HG03520 (cell line): ENCODE data around the gene PKNOX1.
A peak's percentile ranks its signal among the peaks of the same experiment; 100 is the strongest.
"Not testable (repeated sequence)": the region's sequence is repeated elsewhere in the genome, so short reads cannot be mapped to it uniquely, and the experiment has no call there.

ENCODE experiments used
- ATAC-seq: cut with Tn5 transposase; IDR thresholded peaks from one replicate; pipeline ENCODE4 v1.9.1; 2021; ENCODE audit warnings: mild to moderate bottlenecking, moderate library complexity; ENCODE audit not compliant: unreplicated experiment

Gene PKNOX1, protein sequence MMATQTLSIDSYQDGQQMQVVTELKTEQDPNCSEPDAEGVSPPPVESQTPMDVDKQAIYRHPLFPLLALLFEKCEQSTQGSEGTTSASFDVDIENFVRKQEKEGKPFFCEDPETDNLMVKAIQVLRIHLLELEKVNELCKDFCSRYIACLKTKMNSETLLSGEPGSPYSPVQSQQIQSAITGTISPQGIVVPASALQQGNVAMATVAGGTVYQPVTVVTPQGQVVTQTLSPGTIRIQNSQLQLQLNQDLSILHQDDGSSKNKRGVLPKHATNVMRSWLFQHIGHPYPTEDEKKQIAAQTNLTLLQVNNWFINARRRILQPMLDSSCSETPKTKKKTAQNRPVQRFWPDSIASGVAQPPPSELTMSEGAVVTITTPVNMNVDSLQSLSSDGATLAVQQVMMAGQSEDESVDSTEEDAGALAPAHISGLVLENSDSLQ

DNA sequence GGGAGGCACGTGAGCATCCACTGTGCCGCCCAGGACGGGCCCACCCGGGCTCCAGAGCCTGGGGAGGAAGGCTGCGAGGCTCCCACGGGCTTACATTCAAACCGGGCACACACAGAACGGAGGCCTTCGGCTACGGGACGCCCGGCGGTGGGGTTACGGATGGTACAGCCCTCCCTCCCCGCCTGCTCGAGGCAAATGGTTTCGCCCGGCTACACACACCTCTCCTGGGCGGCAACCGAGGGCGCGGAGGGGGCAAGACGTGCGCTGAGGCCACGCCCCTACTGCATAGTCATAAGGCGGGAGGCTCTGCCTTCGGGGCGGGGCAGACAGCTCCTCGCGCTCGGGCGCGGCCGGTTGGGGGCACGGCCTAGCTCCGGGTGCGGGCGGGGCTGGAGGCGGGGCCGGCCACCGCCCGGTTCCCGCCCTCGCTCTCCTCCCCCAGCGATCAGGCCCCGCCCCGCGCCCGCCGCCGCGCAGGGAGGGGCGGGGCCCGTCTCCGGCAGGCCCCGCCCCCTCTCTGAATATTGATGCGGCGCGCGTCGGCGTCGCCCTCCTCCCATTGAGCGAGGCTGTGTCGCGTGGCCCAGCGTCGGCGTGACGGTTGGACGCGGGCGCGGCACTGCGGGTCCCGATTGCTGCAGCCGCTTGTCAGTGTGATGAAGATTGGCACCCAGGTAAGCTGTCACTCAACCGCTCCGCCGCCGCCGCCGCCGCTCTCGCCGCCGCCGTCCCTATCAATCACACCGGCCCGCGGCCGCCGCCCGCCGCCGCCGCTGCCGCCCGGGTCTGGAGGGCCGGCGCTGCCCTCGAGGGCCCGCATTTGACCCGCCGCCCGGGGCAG, at the start of gene PKNOX1:
Gene PKNOX1 (plus strand): TSS at position 572 of the 841 bp plus-strand sequence. CDS start 29,820 bp downstream, outside the sequence.
- peak; percentile 76 for ATAC-seq

DNA sequence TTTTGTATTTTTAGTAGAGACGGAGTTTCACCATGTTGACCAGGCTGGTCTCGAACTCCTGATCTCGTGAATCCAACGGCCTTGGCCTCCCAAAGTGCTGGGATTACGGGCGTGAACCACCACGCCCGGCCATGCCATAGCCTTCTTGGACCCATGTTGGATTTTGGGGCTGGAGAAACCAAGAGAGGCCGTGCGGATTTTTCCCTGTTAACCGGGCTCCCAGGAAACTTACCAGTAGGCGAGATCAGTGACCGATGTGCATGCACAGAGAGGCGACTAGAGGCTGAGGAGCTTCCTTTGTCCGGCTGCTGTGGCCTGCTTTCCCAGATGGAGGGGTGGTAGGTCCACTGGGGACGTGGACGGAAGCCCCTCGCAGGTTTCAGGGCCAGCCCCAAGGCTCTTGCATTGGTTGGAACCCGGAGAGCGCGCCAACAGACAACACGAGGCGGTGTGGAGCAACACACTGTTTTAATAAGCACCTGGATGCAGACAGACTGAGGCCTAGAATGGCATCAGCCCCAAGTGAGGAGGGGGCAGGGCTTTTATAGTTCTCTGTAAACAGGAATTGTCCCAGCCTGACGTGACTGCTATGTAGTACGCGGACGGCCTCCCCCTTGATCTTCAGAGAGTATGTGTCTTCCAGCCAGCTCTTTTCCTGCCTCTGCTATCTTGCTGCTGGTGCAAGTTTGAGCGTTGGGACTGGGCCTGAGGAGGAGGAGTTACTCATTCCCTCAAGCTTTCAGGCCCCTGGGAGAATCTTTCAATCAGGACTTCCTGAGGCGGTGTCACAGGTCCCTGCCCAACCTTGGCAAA, 49.0 kb upstream of the PKNOX1 start, which contains the start of gene ERVH48-1:
Gene ERVH48-1 (minus strand): TSS at position 517 of the 813 bp plus-strand sequence. CDS start 6,624 bp downstream, outside the sequence.
- no peak for ATAC-seq

DNA sequence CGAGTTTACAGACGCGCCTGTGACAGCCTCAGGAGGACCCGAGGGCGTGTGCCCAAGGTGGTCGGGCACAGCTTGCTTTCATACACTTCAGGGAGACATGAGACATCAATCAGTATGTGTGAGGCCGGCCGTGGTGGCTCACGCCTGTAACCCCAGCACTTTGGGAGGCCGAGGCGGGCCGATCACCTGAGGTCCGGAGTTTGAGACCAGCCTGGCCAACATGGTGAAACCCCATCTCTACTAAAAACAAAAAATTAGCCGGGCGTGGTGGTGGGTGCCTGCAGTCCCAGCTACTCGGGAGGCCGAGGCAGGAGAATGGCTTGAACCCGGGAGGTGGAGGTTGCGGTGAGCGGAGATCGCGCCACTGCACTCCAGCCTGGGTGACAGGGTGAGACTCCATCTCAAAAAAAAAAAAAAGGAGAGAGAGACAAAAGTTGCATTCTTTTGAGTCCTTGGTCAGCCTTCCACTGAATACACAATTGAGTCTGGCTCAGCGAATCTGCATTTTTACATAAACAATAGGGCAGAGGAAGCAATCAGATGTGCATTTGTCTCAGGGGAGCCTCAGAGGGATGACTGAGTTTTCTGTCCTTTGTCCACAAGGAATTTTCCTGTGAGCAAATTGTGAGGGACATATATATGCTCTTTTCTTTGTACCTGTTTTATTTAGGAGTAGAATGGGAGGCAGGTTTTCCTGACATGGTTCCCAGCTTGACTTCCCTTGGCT, 46.7 kb upstream of the PKNOX1 start:
- ATAC-seq = not testable (repeated sequence)

DNA sequence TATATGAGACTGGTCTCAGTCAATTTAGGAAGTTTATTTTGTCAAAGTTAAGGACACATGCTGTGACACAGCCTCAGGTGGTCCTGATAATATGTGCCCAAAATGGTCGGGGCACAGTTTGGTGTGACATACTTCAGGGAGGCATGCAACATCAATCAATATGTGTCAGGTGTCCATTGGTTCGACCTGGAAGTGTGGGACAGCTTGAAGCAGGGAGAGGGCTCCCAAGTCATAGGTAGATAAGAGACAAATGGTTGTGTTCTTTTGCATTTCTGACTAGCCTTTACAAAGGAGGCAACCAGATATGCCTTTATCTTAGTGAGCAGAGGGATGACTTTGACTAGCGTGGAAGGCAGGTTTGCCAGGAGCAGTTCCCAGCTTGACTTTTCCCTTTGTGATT, 44.4 kb upstream of the PKNOX1 start:
- ATAC-seq = no peak

DNA sequence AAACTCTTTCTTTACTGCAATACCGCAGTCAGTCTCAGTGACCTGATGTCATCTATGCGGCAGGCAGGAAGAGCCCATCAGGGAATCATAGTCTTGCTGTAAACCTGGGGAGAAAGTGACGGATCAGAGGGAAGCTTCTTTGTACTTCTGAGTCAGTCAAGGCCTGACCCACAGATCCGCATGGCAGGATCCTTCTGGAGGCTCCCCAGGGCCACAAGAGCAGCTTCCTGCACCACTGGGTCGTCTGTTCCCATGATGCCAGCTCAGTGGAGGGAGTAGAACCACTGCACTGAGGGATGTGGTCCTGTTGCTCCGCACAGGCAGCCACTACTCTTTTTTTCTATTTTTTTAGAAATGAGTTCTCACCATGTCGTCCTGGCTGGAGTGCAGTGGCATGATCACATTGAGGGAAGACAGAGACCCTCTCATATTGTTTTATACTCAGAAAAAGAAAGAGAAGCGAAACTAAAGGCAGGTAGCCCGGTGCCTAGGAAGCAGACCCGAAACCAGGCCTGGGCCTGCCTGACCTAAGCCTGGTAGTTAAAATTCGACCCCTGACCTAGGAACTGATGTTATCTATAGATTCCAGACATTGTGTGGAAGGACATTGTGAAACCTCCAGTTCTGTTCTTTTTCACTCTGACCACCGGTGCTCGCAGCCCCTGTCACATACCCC, 42.7 kb upstream of the PKNOX1 start:
- ATAC-seq = no peak

DNA sequence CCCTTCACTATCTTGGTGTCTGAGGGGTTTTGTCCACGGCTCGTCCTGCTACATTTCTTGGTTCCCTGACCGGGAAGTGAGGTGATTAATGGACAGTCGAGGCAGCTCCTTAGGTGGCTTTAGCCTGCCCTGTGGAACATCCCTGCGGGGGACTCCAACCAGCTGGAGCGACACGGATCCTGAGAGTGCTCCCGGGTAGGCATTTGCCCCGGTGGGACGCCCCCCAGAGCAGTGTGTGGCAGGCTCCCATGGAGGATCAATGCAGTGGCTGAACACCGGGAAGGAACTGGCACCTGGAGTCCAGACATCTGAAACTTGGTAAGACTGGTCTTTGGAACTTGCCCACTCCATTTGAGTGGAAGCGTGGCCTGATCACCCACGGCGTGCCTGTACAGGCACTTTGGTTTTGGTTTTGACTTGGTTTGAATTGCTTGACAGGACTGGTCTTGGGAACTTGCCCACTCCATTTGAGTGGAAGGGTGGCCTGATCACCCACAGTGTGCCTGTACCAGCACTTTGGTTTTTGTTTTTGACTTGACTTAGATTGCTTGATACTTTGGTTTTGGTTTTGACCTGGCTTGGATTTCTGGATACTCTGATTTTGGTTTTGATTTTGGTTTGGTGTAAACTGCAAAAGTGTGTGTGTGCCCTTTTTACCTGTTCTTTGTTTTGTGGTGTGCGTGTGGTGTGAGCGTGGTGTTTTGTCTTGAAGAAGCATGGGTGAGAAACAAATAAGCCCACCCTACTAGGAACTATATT, 41.8 kb upstream of the PKNOX1 start:
- ATAC-seq = not testable (repeated sequence)

DNA sequence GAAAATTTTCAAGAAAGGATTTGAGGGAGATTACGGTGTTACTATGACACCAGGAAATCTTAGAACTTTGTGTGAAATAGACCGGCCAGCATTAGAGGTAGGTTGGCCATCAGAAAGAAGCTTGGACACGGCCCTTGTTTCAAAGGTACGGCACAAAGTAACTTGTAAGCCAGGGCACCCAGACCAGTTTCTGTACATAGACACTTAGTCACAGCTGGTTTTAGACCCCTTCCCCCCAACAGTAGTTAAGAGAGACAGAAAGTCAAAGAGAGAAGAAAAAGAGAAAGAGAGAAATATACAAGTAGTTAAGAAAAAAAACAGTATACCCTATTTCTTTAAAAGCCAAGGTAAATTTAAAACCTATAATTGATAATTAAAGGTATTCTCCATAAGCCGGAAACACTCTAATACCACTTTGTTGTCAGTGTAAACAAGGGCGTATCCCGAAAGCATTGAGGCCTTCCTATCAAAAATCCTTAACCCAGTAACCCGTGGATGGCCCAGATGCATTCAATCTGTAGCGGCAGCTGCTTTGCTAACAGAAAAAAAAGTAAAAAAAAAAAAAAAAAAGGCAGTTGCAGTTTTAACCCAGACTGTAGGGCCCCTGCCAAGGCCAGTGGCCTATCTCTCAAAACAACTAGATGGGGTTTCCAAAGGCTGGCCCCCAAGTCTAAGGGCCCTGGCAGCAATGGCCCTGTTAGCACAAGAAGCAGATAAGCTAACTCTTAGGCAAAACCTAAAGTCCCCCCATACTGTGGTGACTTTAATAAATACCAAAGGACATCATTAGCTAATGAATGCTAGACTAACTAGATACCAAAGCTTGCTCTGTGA, 41.0 kb upstream of the PKNOX1 start:
- ATAC-seq = not testable (repeated sequence)

DNA sequence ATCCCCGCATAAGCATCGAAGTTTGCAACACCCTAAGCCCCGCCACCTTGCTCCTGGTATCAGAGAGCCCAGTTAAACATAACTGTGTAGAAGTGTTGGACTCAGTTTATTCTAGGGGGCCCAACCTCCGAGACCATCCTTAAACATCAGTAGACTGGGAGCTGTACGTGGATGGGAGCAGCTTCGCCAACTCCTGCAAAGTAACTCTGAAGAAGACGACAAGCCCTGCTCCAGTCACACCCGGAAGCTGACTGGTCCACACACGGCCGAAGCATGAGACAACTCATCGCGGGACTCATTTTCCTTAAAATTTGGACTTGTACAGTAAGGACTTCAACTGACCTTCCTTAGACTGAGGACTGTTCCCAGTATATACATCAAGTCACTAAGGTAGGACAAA, 40.4 kb upstream of the PKNOX1 start:
- ATAC-seq = not testable (repeated sequence)

DNA sequence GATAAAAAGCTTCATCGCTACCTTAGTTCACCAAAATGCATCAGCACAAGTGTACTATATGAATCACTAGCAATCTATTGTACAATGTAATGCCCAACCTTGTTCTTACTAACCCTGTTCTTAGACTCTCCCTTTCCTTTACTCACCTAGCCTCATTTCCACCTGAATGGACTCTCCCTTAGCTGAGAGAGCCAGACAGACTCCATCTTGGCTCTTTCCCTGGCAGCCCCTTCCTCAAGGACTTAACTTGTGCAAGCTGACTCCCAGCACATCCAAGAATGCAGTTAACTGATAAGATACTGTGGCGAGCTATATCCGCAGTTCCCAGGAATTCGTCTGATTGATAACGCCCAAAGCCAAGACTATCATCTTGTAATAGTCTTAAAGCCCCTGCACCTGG, 38.0 kb upstream of the PKNOX1 start:
- ATAC-seq = not testable (repeated sequence)

DNA sequence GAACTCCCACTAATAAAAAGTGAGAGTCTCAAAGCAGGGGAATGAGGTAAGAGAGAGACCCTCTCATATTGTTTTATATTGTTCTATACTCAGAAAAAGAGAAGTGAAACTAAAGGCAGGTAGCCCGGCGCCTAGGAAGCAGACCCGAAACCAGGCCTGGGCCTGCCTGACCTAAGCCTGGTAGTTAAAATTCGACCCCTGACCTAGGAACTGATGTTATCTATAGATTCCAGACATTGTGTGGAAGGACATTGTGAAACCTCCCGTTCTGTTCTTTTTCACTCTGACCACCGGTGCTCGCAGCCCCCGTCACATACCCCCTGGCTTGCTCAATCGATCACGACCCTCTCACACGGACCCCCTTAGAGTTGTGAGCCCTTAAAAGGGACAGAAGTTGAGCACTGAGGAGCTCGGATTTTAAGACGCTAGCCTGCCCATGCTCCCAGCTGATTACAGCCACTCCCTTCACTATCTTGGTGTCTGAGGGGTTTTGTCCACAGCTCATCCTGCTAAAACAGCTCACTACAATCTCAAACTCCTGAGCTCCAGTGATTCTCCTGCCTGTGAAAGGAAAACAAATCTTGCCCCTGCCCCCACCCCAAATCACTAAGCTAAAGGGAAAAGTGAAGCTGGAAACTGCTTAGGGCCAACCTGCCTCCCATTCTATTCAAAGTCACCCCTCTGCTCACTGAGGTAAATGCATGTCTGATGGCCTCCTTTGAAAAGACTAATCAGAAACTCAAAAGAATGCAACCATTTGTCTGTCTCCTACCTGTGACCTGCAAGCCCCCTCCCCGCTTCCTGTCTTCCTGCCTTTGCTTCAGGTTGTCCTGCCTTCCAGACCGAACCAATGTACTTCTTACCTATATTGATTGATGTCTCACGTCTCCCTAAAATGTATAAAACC, 37.1 kb upstream of the PKNOX1 start:
- ATAC-seq = not testable (repeated sequence)

DNA sequence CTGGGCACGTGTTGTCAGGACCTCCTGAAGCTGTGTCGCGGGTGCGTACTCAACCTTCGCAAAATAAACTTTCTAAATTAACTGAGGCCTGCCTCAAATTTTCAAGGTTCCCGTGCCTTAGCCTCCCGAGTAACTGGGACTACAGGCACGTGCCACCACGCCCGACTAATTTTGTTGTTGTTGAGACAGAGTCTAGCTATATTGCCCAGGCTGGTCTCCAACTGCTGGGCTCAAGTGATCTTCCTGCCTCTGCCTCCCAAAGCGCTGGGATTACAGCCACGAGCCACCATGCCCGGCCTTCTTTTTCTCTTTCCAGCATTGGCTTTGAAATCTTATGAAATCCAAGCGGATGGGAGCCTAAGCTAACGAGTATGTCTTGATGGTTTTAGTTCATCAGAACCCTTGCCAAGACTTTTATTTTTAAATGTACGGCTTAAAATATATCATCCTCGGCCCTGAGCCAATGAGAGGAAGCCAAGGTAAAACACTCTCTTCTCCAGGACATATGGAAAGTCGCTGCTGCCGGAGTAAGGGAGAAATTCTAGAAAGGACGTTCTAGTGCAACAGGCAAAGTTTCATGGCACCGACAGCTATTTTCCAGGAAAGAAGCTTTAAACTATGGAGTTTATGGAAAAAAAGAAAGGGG, 36.3 kb upstream of the PKNOX1 start:
- ATAC-seq = no peak

DNA sequence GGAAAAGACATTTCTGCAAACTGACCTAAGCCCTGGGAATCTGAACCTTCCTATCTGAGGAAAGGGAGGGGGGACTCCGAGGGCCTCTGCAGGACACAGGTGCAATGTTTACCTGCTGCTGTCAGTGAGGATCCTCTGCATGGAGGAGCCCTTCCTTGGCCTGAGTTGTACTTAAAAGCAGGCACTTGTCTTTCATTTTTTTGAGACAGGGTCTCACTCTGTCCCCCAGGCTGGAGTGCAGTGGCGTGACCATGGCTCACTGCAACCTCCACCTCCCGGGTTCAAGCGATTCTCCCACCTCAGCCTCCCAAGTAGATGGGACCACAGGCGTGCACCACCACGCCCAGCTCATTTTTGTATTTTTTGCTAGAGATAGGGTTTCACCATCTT, 35.8 kb upstream of the PKNOX1 start:
- not testable (repeated sequence) for ATAC-seq

DNA sequence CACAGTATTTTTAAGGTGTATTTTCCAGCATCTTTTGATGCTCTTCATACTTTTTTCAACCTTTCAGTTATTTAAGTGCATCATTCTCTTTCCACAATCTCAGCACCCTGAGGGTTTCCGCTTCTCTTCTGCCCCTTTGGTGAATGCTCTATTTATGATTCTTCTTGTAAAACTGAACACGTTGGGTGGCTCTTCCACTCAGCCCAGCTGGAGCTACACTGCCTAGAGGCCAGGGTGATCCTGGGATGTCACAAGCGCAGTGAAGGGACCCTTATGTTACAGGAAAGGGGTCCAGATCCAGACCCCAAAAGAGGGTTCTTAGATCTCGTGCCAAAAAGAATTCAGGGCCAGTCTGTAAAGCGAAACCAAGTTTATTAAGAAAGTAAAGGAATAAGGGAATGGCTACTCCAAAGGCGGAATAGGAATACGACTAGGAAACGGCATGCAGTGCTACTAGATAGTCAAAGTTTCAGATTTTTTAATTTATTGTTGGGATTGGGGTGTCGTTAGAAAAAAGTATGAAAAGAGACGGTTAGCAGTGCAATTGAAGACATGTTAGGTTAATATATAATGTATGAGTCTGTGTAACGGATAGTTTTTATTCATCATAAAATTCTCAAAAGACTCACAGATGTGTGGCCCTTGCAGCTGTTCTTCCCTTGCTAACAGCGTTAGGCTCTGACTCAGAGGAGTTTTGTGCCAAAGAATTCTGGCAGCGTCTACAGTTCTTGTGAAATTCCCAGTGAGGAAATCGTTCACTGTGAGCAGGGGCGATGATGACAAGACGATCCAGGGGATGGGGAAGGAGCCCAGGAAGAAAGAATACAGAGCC, 34.6 kb upstream of the PKNOX1 start:
- no peak for ATAC-seq

DNA sequence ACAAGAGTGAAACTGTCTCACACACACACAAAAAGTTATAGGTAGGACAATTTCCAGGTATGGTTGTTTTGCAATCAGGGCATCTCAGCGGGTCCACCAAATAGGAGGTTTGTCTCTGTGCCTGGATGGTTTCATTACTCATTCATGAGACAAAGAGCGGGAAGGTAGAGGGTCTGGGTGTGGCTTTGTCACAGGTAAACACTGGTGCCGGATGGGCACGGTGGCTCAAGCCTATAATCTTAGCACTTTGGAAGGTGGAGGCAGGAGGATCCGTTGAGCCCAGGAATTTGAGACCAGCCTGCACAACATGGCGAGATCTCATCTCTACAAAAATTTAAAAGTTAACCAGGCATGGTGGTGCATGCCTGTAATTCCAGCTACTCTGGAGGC, 32.7 kb upstream of the PKNOX1 start:
- no peak for ATAC-seq

DNA sequence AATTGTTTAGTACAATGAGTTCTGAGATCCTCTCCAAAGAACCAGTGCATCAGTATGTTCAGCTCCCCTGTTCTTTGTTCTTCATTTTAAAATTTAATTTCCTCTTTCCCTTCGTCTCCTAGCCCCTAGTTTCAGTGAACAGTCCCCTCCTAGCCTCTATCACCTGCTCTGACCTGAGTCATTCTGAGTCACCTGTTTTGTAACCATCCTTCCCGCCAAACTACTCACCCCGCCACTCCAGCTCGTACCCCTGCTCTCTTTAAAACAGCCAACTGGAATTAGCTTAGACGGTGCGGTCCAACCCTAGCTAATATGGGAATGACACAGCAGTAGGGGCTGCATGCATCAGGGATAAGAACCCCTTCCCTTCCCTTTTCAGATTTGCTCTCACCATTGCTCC, 32.1 kb upstream of the PKNOX1 start:
- ATAC-seq = no peak
